Small intestine (tissue), 7 donors: ENCODE data around the gene FKBP10. TPM values are rescaled to one million over a fixed set of nuclear protein-coding genes. Genes with fewer than 3 reads are reported as not detected.
"Not testable (repeated sequence)": the region's sequence is repeated elsewhere in the genome, so short reads cannot be mapped to it uniquely, and the experiment has no call there.

Experiments
- DNase-seq, 2 donors: peaks; one replicate each; pipeline versions ENCODE4 v3.0.0 to v3.0.0-alpha.2; 2013
- FAIRE-seq: peaks from 2 replicates; lab custom pipeline; 2012; peaks lifted over from hg19 to GRCh38; lab: Jason Lieb, UNC
- H3K27ac ChIP-seq, 3 donors: one replicate each; pipeline ENCODE4 v1.5.1; 2013; ENCODE audit warnings: low read length in 2 of 3, mild to moderate bottlenecking in 2 of 3, control low read depth in 1 of 3, inconsistent platforms in 1 of 3, low read depth in 1 of 3, moderate library complexity in 1 of 3
- H3K27me3 ChIP-seq, 3 donors: one replicate each; pipeline ENCODE4 v1.6.1; 2013; ENCODE audit warnings: low read length in 3 of 3, inconsistent platforms in 1 of 3; ENCODE audit not compliant: control insufficient read depth in 3 of 3, insufficient read depth in 3 of 3
- H3K36me3 ChIP-seq, 3 donors: one replicate each; pipeline ENCODE4 v1.6.1; 2013; ENCODE audit warnings: low read length in 3 of 3, inconsistent platforms in 1 of 3, low read depth in 1 of 3, mild to moderate bottlenecking in 1 of 3, moderate library complexity in 1 of 3; ENCODE audit not compliant: control insufficient read depth in 3 of 3, insufficient read depth in 2 of 3
- H3K4me1 ChIP-seq, 3 donors: one replicate each; pipeline ENCODE4 v1.6.1; 2013; ENCODE audit warnings: low read length in 2 of 3, inconsistent platforms in 1 of 3, low read depth in 1 of 3, mild to moderate bottlenecking in 1 of 3, moderate library complexity in 1 of 3; ENCODE audit not compliant: control insufficient read depth in 3 of 3, insufficient read depth in 2 of 3
- H3K4me3 ChIP-seq, 3 donors: one replicate each; pipeline ENCODE4 v1.5.1; 2013; ENCODE audit warnings: low read length in 3 of 3, control low read depth in 1 of 3, inconsistent platforms in 1 of 3, low read depth in 1 of 3, mild to moderate bottlenecking in 1 of 3, moderate library complexity in 1 of 3
- H3K9me3 ChIP-seq, 2 donors: one replicate each; pipeline ENCODE4 v1.6.1; 2013; ENCODE audit warnings: low read depth in 1 of 2, low read length in 1 of 2; ENCODE audit not compliant: control insufficient read depth in 2 of 2, insufficient read depth in 1 of 2
- WGBS, 3 donors: extraction: QIAGEN DNeasy Blood & Tissue Kit; methylation state at CpG; one replicate each; pipeline ENCODE4 v1.1.7; 2013; 5-methylcytosine and 5-hydroxymethylcytosine counted together
- polyA plus RNA-seq, 4 donors: library from polyadenylated mRNA; stranded (reverse) in 3 of 4; unstranded in 1 of 4; fragments of 200-250 nt in 3 of 4; fragments of 120-200 nt in 1 of 4; gene quantifications; one replicate each; pipeline versions ENCODE4 v1.2.1 to v1.2.3, GENCODE V29; 2013
- donor health status: healthy with polysubstance abuse.
- donor health status: control.
- donor health status: control.
- donor health status: Bipolar disorder and iron deficiency.
- donor health status: healthy.

Gene FKBP10
- polyA plus RNA-seq, 4 donors, result 0.67 to 39.7 (median 8.7) TPM

GRCh38 chr17:41821776-41822175 is 9.0 kb downstream of the FKBP10 start:
- H3K27me3 ChIP-seq, result no peaks in the 10 kb centered on the region
- no peaks in the 10 kb centered on the region for H3K4me1 ChIP-seq
- no peak overlapping the region for H3K27ac ChIP-seq
- no peak for FAIRE-seq
- no peak overlapping the region for H3K4me3 ChIP-seq
- H3K36me3 ChIP-seq, result peaks cover 0 to 61% (median 0%) of the 10 kb centered on the region in 3 donors
- no peaks in the 10 kb centered on the region for H3K9me3 ChIP-seq
- DNase-seq, result no peak
- WGBS, 3 donors, result 75 to 88% (median 81%) methylated on average over 14 of the region's 14 CpGs

GRCh38 chr17:41822216-41823140 is 9.7 kb downstream of the FKBP10 start:
- Histone ChIP-seq H3K4me1 (no peaks in the 10 kb centered on the region), H3K27ac (no peak overlapping the region), H3K36me3 (peaks cover 0 to 63% (median 0%) of the 10 kb centered on the region in 3 donors), H3K27me3 (no peaks in the 10 kb centered on the region), H3K4me3 (no peak overlapping the region), H3K9me3 (no peaks in the 10 kb centered on the region)
- FAIRE-seq, result no peak
- DNase-seq, result no peak
- WGBS, 3 donors, result 70 to 83% (median 76%) methylated on average over 12 of the region's 12 CpGs

- no peaks in the 10 kb centered on the region for H3K4me1 ChIP-seq
- peaks cover 0 to 65% (median 0%) of the 10 kb centered on the region in 3 donors for H3K36me3 ChIP-seq
- no peaks in the 10 kb centered on the region for H3K9me3 ChIP-seq
- H3K27ac ChIP-seq, result no peak overlapping the region
- FAIRE-seq (no peak), DNase-seq (no peak)
- 86 to 100% (median 100%) methylated on average over 1 of the region's 1 CpG for WGBS, 3 donors
- no peak overlapping the region for H3K4me3 ChIP-seq
- no peaks in the 10 kb centered on the region for H3K27me3 ChIP-seq
These were observed 10.3 kb downstream of the FKBP10 start for GRCh38 chr17:41823141-41823524.

- no peak overlapping the region for H3K4me3 ChIP-seq
- H3K27ac ChIP-seq, result no peak overlapping the region
- peaks cover 0 to 66% (median 0%) of the 10 kb centered on the region in 3 donors for H3K36me3 ChIP-seq
- no peaks in the 10 kb centered on the region for H3K4me1 ChIP-seq
- H3K27me3 ChIP-seq, result no peaks in the 10 kb centered on the region
- 90 to 92% (median 90%) methylated on average over 7 of the region's 7 CpGs for WGBS, 3 donors
- FAIRE-seq (no peak), DNase-seq (no peak)
- no peaks in the 10 kb centered on the region for H3K9me3 ChIP-seq
These were observed 10.8 kb downstream of the FKBP10 start for GRCh38 chr17:41823580-41823979.

- Histone ChIP-seq H3K4me1 (no peaks in the 10 kb centered on the region), H3K4me3 (no peak overlapping the region), H3K27me3 (no peaks in the 10 kb centered on the region), H3K36me3 (peaks cover 0 to 68% (median 0%) of the 10 kb centered on the region in 3 donors), H3K27ac (no peak overlapping the region), H3K9me3 (no peaks in the 10 kb centered on the region)
- WGBS, 3 donors, result 63 to 80% (median 70%) methylated on average over 6 to 7 of the region's 7 CpGs
- FAIRE-seq (no peak), DNase-seq (no peak)
These were observed 11.3 kb downstream of the FKBP10 start for GRCh38 chr17:41824086-41824485.

GRCh38 chr17:41825175-41825845 is 12.5 kb downstream of the FKBP10 start:
- H3K27me3 ChIP-seq, result no peaks in the 10 kb centered on the region
- H3K36me3 ChIP-seq, result peaks cover 0 to 65% (median 0%) of the 10 kb centered on the region in 3 donors
- no peak overlapping the region for H3K27ac ChIP-seq
- no peaks in the 10 kb centered on the region for H3K4me1 ChIP-seq
- WGBS, 3 donors, result 87 to 91% (median 91%) methylated on average over 19 of the region's 19 CpGs
- no peak overlapping the region for H3K4me3 ChIP-seq
- DNase-seq (no peak), FAIRE-seq (no peak)
- no peaks in the 10 kb centered on the region for H3K9me3 ChIP-seq

- FAIRE-seq, H3K4me3 ChIP-seq, H3K27me3 ChIP-seq, H3K9me3 ChIP-seq, H3K4me1 ChIP-seq, H3K27ac ChIP-seq, DNase-seq: not testable (repeated sequence)
- peaks cover 0 to 63% (median 0%) of the 10 kb centered on the region in 3 donors for H3K36me3 ChIP-seq
- 80 to 89% (median 85%) methylated on average over 10 of the region's 10 CpGs for WGBS, 3 donors
These were observed 17.2 kb downstream of the FKBP10 start for GRCh38 chr17:41829961-41830360.

GRCh38 chr17:41835214-41835799 is 22.5 kb downstream of the FKBP10 start:
- no peak for FAIRE-seq
- no peaks in the 10 kb centered on the region for H3K27me3 ChIP-seq
- no peak for DNase-seq
- 20 to 24% (median 21%) methylated on average over 13 of the region's 13 CpGs for WGBS, 3 donors
- H3K36me3 ChIP-seq, result peaks cover 0 to 23% (median 0%) of the 10 kb centered on the region in 3 donors
- peak overlapping the region; percentile 63 to 83 (median 76) for H3K4me3 ChIP-seq
- H3K9me3 ChIP-seq, result no peaks in the 10 kb centered on the region
- H3K4me1 ChIP-seq, result peaks cover 0 to 7% (median 5%) of the 10 kb centered on the region in 3 donors
- no peak overlapping the region for H3K27ac ChIP-seq
